MM.1S (cell line): ENCODE data around the gene USP10.

ENCODE experiments used
- CTCF ChIP-seq: fragments of 300-600 bp; sonication (generic); IDR thresholded peaks from 2 replicates; pipeline ENCODE4 v1.5.1; 2016; ENCODE audit warnings: antibody characterized with exemption, low read length, mixed read lengths
- EZH2 ChIP-seq: fragments of 300-600 bp; sonication (generic); optimal IDR thresholded peaks from 2 replicates; pipeline ENCODE3; 2017; ENCODE audit warnings: low read depth, mild to moderate bottlenecking, antibody characterized with exemption, low read length, mixed read lengths
- EZH2phosphoT487 ChIP-seq: fragments of 300-600 bp; sonication (generic); IDR thresholded peaks from 2 replicates; pipeline ENCODE4 v1.6.1; 2018; ENCODE audit warnings: antibody characterized with exemption, low read length

- TF ChIP-seq CTCF: no peak; the same call in 1 of the 2 replicates
- no peak for TF ChIP-seq EZH2
- no peak for TF ChIP-seq EZH2phosphoT487
Measured at GRCh38 chr16:84746875-84747274, 47.1 kb downstream of the USP10 start.
